A673 (cell line): ENCODE measurements around the gene MRFAP1L1. TPM values are rescaled to one million over a fixed set of nuclear protein-coding genes. Genes with fewer than 3 reads are reported as not detected.

Source experiments
- BruUV-seq: library from RNA; stranded (reverse); fragments of 400-500 nt; replicated peaks from 2 replicates; lab custom pipeline; 2021; lab: Mats Ljungman, UMichigan
- CTCF ChIA-PET: fragments of 300-600 bp; sonication (Branson Sonifier 250); formaldehyde crosslinking; loops from one replicate; lab custom pipeline; 2022; ENCODE audit warnings: antibody characterized with exemption; lab: Charles Lee
- POLR2A ChIA-PET: fragments of 300-600 bp; sonication (Branson Sonifier 250); formaldehyde crosslinking; loops from one replicate; lab custom pipeline; 2022; ENCODE audit warnings: antibody characterized with exemption; ENCODE audit not compliant: low non-redundant PET; lab: Charles Lee
- DNase-seq: peaks from one replicate; pipeline ENCODE4 v3.0.0-alpha.2; 2015; ENCODE audit warnings: low spot score
- H3K27ac ChIP-seq: fragments of 200-600 bp; sonication (generic); 2 replicates; pipeline ENCODE4 v1.5.1; 2016; ENCODE audit warnings: mixed run types, low read depth, mild to moderate bottlenecking, mixed read lengths, antibody characterized with exemption, low read length; ENCODE audit not compliant: poor library complexity, severe bottlenecking
- H3K27me3 ChIP-seq: fragments of 200-600 bp; sonication (generic); replicated peaks from 2 replicates; pipeline ENCODE4 v1.6.1; 2017; ENCODE audit warnings: mixed run types, low read depth, mild to moderate bottlenecking, mixed read lengths, antibody characterized with exemption, low read length; ENCODE audit not compliant: insufficient read depth, poor library complexity
- H3K36me3 ChIP-seq: fragments of 200-600 bp; sonication (generic); 2 replicates; pipeline ENCODE4 v1.6.1; 2016; ENCODE audit warnings: mixed run types, mild to moderate bottlenecking, mixed read lengths, antibody characterized with exemption, low read length; ENCODE audit not compliant: insufficient read depth, poor library complexity, severe bottlenecking
- H3K4me1 ChIP-seq: fragments of 200-600 bp; sonication (generic); 2 replicates; pipeline ENCODE4 v1.6.1; 2017; ENCODE audit warnings: mixed run types, mild to moderate bottlenecking, mixed read lengths, antibody characterized with exemption, low read length; ENCODE audit not compliant: insufficient read depth, poor library complexity, severe bottlenecking
- H3K4me3 ChIP-seq: fragments of 200-600 bp; sonication (generic); 2 replicates; pipeline ENCODE4 v1.5.1; 2016; ENCODE audit warnings: low read depth, mixed run types, mild to moderate bottlenecking, mixed read lengths, low read length; ENCODE audit not compliant: poor library complexity, severe bottlenecking
- H3K9me3 ChIP-seq: fragments of 200-600 bp; sonication (generic); 2 replicates; pipeline ENCODE4 v1.6.1; 2016; ENCODE audit warnings: mixed run types, low read depth, mild to moderate bottlenecking, mixed read lengths, antibody characterized with exemption, low read length; ENCODE audit not compliant: poor library complexity, severe bottlenecking
- EZH2 ChIP-seq: fragments of 200-600 bp; sonication (generic); IDR thresholded peaks from 2 replicates; pipeline ENCODE4 v1.6.1; 2017; ENCODE audit warnings: borderline replicate concordance, low read depth, mild to moderate bottlenecking, mixed read lengths, antibody characterized with exemption, low read length; ENCODE audit not compliant: poor library complexity, severe bottlenecking
- intact Hi-C: fragments of 100-400 bp; cut with micrococcal nuclease; formaldehyde crosslinking; loops from one replicate; pipeline ENCODE4 v1.10.0; 2022; ENCODE audit not compliant: unreplicated experiment
- total RNA-seq: library from RNA; stranded (reverse); gene quantifications from 2 replicates; pipeline ENCODE4 v1.2.3, GENCODE V29; 2021
- TF ChIP-seq, protein P1 (sequence below): fragments of 300-800, 200-600 bp; sonication (generic); conservative IDR thresholded peaks from 2 replicates; pipeline ENCODE4 v1.5.1; 2017; ENCODE audit warnings: low read depth, mild to moderate bottlenecking, antibody characterized with exemption, low read length, moderate library complexity, mixed read lengths

The MRFAP1L1 gene
- total RNA-seq, 1 experiment from 2014 or later: 61.0 TPM

DNA sequence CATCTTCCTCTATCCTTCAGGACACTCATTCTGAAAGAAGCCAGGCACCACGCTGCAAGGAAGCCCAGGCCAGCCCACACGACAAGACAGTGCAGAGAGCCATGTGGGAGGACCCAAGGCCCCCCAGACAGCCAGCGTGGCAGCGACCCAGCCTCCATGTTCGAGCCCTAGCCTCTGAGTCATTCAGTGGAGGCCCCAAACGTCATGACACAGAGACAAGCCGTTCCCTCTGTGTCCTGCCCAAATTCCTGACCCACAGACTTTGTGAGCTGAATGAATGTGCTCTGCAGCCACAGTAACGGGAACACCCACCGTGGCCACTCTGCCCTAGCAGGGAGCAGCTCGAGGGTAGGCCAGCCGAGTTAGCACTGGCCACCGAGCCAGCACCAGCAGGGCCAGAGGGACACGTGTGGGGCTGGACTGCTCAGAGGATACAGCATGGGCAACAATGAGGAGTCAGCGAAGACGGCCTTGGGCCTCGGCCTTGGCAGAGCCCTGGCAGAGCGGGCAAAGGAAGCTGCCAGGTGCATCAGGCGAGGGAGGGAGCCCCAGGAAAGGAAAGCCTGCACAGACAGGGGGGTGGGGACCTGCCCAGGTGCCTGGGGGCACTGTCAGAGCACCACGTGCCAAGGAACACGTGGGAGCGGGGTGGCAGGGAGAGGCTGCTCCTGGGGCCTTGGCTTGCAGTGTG is 14.9 kb upstream of the MRFAP1L1 start:
- no peak overlapping the region for H3K27ac ChIP-seq
- POLR2A ChIA-PET: no interaction called here
- H3K36me3 ChIP-seq: no peaks in the 10 kb centered on the region
- no peaks in the 10 kb centered on the region for H3K27me3 ChIP-seq
- H3K9me3 ChIP-seq: no peaks in the 10 kb centered on the region
- TF ChIP-seq, protein P1, sequence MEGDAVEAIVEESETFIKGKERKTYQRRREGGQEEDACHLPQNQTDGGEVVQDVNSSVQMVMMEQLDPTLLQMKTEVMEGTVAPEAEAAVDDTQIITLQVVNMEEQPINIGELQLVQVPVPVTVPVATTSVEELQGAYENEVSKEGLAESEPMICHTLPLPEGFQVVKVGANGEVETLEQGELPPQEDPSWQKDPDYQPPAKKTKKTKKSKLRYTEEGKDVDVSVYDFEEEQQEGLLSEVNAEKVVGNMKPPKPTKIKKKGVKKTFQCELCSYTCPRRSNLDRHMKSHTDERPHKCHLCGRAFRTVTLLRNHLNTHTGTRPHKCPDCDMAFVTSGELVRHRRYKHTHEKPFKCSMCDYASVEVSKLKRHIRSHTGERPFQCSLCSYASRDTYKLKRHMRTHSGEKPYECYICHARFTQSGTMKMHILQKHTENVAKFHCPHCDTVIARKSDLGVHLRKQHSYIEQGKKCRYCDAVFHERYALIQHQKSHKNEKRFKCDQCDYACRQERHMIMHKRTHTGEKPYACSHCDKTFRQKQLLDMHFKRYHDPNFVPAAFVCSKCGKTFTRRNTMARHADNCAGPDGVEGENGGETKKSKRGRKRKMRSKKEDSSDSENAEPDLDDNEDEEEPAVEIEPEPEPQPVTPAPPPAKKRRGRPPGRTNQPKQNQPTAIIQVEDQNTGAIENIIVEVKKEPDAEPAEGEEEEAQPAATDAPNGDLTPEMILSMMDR: no peak
- no peak for TF ChIP-seq EZH2
- no peak for DNase-seq
- BruUV-seq: no TSS peak
- CTCF ChIA-PET: no interaction called here
- no peak overlapping the region for H3K4me3 ChIP-seq
- intact Hi-C loops: loop anchor here (5.0 kb wide), 1 partner anchor 263 kb away; no protein-coding TSS in a partner anchor
- H3K4me1 ChIP-seq: peaks cover 12% of the 10 kb centered on the region

DNA sequence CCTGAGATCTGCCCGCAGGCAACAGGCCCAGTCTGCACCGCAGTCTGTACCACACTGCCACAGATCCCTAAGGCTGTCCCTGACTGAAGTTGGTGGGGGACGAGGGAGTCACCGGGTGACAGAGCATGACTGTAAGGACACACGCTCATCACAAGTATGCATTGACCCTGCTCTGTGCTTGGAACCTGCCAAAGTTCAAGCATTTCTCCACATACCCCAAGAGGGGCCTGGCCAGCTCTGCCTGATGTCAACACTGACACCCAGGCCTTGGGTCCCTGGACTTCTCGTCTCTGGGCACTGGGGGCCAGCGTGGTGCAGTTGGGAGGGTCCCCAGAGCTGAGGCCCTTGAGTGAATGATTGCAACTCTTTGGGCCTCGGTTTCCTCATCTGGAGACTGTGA is 14.2 kb upstream of the MRFAP1L1 start:
- TF ChIP-seq, protein P1: no peak
- no peak for TF ChIP-seq EZH2
- no peaks in the 10 kb centered on the region for H3K27me3 ChIP-seq
- H3K9me3 ChIP-seq: no peaks in the 10 kb centered on the region
- ChIA-PET POLR2A (no interaction called here), CTCF (no interaction called here)
- DNase-seq: no peak
- intact Hi-C loops: loop anchor here (5.0 kb wide), 1 partner anchor 263 kb away; no protein-coding TSS in a partner anchor
- H3K36me3 ChIP-seq: no peaks in the 10 kb centered on the region
- peaks cover 12% of the 10 kb centered on the region for H3K4me1 ChIP-seq
- no peak overlapping the region for H3K27ac ChIP-seq
- BruUV-seq: no TSS peak
- H3K4me3 ChIP-seq: no peak overlapping the region

DNA sequence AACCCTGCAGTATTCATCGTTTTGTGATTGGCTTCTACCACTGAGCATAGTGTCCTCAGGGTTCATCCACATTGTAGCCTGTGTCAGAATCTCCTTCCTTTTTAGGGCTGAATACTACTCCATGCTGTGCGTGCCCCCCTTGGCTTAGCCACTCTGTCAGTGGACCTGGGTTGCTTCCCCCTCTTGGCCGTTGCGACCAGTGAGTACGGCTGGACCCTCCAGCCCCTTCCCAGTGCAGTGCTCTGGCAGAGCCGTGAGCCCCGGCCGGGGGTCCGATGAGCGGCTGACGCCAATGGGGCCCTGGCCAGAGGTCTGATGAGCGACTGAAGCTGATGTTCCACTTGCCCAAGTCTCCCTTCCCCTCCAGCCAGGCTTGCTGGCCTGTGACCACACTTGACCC is 13.2 kb upstream of the MRFAP1L1 start:
- no peak for DNase-seq
- CTCF ChIA-PET: no interaction called here

More for the DNA sequence above, 13.2 kb upstream of the MRFAP1L1 start:
- no TSS peak for BruUV-seq
- POLR2A ChIA-PET: no interaction called here
- intact Hi-C loops: loop anchor here (5.0 kb wide), 1 partner anchor 264 kb away; no protein-coding TSS in a partner anchor
- Histone ChIP-seq H3K4me1 (peaks cover 15% of the 10 kb centered on the region), H3K36me3 (no peaks in the 10 kb centered on the region), H3K27me3 (no peaks in the 10 kb centered on the region), H3K27ac (no peak overlapping the region), H3K4me3 (no peak overlapping the region), H3K9me3 (no peaks in the 10 kb centered on the region)
- TF ChIP-seq, protein P1: no peak
- no peak for TF ChIP-seq EZH2
